Trophoblast cell (in vitro differentiated cells and primary cell): ENCODE measurements around the gene HS2ST1.

ENCODE experiments used
- DNase-seq, 2 donors: peaks; one replicate each; pipeline ENCODE4 v3.0.0-alpha.2; 2016
- H2AFZ ChIP-seq: 2 replicates; pipeline ENCODE4 v1.6.1; 2013; ENCODE audit warnings: low read length, moderate library complexity, mild to moderate bottlenecking; ENCODE audit not compliant: insufficient read depth, poor library complexity
- H2AK5ac ChIP-seq: 2 replicates; pipeline ENCODE4 v1.6.1; 2013; ENCODE audit warnings: mild to moderate bottlenecking, low read length
- H2BK120ac ChIP-seq: 2 replicates; pipeline ENCODE4 v1.6.1; 2013; ENCODE audit warnings: low read length, mild to moderate bottlenecking, moderate library complexity; ENCODE audit not compliant: insufficient read depth, poor library complexity
- H2BK12ac ChIP-seq: 2 replicates; pipeline ENCODE4 v1.6.1; 2013; ENCODE audit warnings: mild to moderate bottlenecking, low read length, moderate library complexity
- H2BK5ac ChIP-seq: 2 replicates; pipeline ENCODE4 v1.6.1; 2013; ENCODE audit warnings: low read length, low read depth, moderate library complexity, mild to moderate bottlenecking; ENCODE audit not compliant: poor library complexity
- H3K14ac ChIP-seq: 2 replicates; pipeline ENCODE4 v1.6.1; 2013; ENCODE audit warnings: mild to moderate bottlenecking, low read length
- H3K18ac ChIP-seq: 2 replicates; pipeline ENCODE4 v1.6.1; 2013; ENCODE audit warnings: mild to moderate bottlenecking, low read length
- H3K23ac ChIP-seq: 2 replicates; pipeline ENCODE4 v1.6.1; 2013; ENCODE audit warnings: low read length
- H3K27ac ChIP-seq: 2 replicates; pipeline ENCODE4 v1.5.1; 2013; ENCODE audit warnings: low read depth, mild to moderate bottlenecking, inconsistent platforms, low read length, moderate library complexity
- H3K27me3 ChIP-seq: 2 replicates; pipeline ENCODE4 v1.6.1; 2013; ENCODE audit warnings: inconsistent platforms, mild to moderate bottlenecking, low read length, moderate library complexity; ENCODE audit not compliant: insufficient read depth
- H3K36me3 ChIP-seq, 2 experiments: 1 replicate in 1 of 2; 2 replicates in 1 of 2; pipeline ENCODE4 v1.6.1; 2013; ENCODE audit warnings: low read length in 2 of 2, mild to moderate bottlenecking in 2 of 2, moderate library complexity in 1 of 2; ENCODE audit not compliant: insufficient read depth in 2 of 2, control insufficient read depth in 1 of 2
- H3K4ac ChIP-seq: 2 replicates; pipeline ENCODE4 v1.6.1; 2013; ENCODE audit warnings: low read depth, mild to moderate bottlenecking, low read length, moderate library complexity
- H3K4me1 ChIP-seq, 2 experiments: 1 replicate in 1 of 2; 2 replicates in 1 of 2; pipeline ENCODE4 v1.6.1; 2013; ENCODE audit warnings: low read length in 2 of 2, mild to moderate bottlenecking in 2 of 2, moderate library complexity in 1 of 2; ENCODE audit not compliant: insufficient read depth in 2 of 2, control insufficient read depth in 1 of 2
- H3K4me2 ChIP-seq: 2 replicates; pipeline ENCODE4 v1.6.1; 2013; ENCODE audit warnings: inconsistent platforms, mild to moderate bottlenecking, low read length, moderate library complexity
- H3K4me3 ChIP-seq: 2 replicates; pipeline ENCODE4 v1.5.1; 2013; ENCODE audit warnings: mild to moderate bottlenecking, low read depth, low read length, inconsistent platforms
- H3K79me1 ChIP-seq: one replicate; pipeline ENCODE4 v1.6.1; 2013; ENCODE audit warnings: low read length
- H3K79me2 ChIP-seq: 2 replicates; pipeline ENCODE4 v1.6.1; 2013; ENCODE audit warnings: low read length, mild to moderate bottlenecking; ENCODE audit not compliant: control insufficient read depth, insufficient read depth, poor library complexity
- H3K9ac ChIP-seq: 2 replicates; pipeline ENCODE4 v1.6.1; 2013; ENCODE audit warnings: mild to moderate bottlenecking, low read length
- H3K9me3 ChIP-seq: 2 replicates; pipeline ENCODE4 v1.6.1; 2013; ENCODE audit warnings: low read depth, mild to moderate bottlenecking, control low read depth, inconsistent platforms, low read length; ENCODE audit not compliant: insufficient read depth
- H4K12ac ChIP-seq: 2 replicates; pipeline ENCODE4 v1.6.1; 2013; ENCODE audit warnings: low read depth, mild to moderate bottlenecking, low read length, moderate library complexity
- H4K8ac ChIP-seq: 2 replicates; pipeline ENCODE4 v1.6.1; 2013; ENCODE audit warnings: low read depth, mild to moderate bottlenecking, low read length, moderate library complexity
- H4K91ac ChIP-seq: one replicate; pipeline ENCODE4 v1.6.1; 2013; ENCODE audit warnings: low read depth, mild to moderate bottlenecking, low read length, moderate library complexity
- WGBS: extraction: QIAGEN DNeasy Blood & Tissue Kit; methylation state at CpG from one replicate; pipeline ENCODE4 v1.1.7; 2013; ENCODE audit warnings: missing lambda C conversion rate; ENCODE audit not compliant: insufficient read length, insufficient coverage; ENCODE audit errors: extremely low coverage; 5-methylcytosine and 5-hydroxymethylcytosine counted together

The HS2ST1 gene

DNA sequence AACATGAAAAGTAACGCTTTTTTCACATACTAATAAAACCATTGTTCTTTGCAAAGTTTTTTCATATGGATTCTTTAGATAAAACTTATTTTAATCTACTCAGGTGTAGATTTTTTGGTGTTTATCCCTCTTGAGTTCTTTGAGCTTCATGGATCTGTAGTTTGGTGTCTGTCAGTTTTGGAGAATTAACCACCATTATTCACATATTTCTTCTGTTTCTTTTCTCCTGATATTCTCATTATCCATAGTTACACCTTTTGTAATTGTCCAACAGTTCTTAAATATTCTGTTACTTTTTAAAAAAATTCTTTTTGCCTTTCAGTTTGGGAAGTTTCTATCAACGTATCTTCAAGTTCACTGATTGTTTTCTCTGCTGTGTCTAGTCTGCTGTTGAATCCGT, 18.6 kb downstream of the HS2ST1 start:
- no CpG with 5 or more reads among the region's 3 CpGs for WGBS
- Histone ChIP-seq H4K91ac (no peak overlapping the region), H2AFZ (no peak overlapping the region), H3K27me3 (no peaks in the 10 kb centered on the region), H2BK120ac (no peak overlapping the region), H3K14ac (no peak overlapping the region), H4K12ac (no peak overlapping the region), H3K79me2 (no peaks in the 10 kb centered on the region), H3K4me1 (no peaks in the 10 kb centered on the region), H2AK5ac (no peak overlapping the region), H3K4me3 (no peak overlapping the region), H3K27ac (no peak overlapping the region), H3K79me1 (no peaks in the 10 kb centered on the region), H3K4me2 (no peak overlapping the region), H2BK12ac (no peak overlapping the region), H2BK5ac (no peak overlapping the region), H4K8ac (no peak overlapping the region), H3K9ac (no peak overlapping the region), H3K18ac (no peak overlapping the region), H3K4ac (no peak overlapping the region), H3K23ac (no peak overlapping the region), H3K9me3 (no peaks in the 10 kb centered on the region), H3K36me3 (no peaks in the 10 kb centered on the region)
- DNase-seq = no peak

- no CpG with 5 or more reads among the region's 7 CpGs for WGBS
- H2BK120ac ChIP-seq = no peak overlapping the region
- H3K14ac ChIP-seq = no peak overlapping the region
- no peak overlapping the region for H4K12ac ChIP-seq
- H4K91ac ChIP-seq = no peak overlapping the region
- no peak overlapping the region for H3K23ac ChIP-seq
- no peaks in the 10 kb centered on the region for H3K36me3 ChIP-seq
- no peak overlapping the region for H3K9ac ChIP-seq
- no peak overlapping the region for H3K18ac ChIP-seq
- H3K9me3 ChIP-seq = no peaks in the 10 kb centered on the region
- H3K4ac ChIP-seq = no peak overlapping the region
- H3K4me2 ChIP-seq = no peak overlapping the region
- H3K4me3 ChIP-seq = no peak overlapping the region
- no peak for DNase-seq
- no peak overlapping the region for H3K27ac ChIP-seq
- no peak overlapping the region for H2BK5ac ChIP-seq
- no peak overlapping the region for H4K8ac ChIP-seq
- H3K79me1 ChIP-seq = no peaks in the 10 kb centered on the region
- H2BK12ac ChIP-seq = no peak overlapping the region
- no peak overlapping the region for H2AFZ ChIP-seq
- no peaks in the 10 kb centered on the region for H3K4me1 ChIP-seq
- no peak overlapping the region for H2AK5ac ChIP-seq
- no peaks in the 10 kb centered on the region for H3K79me2 ChIP-seq
- no peaks in the 10 kb centered on the region for H3K27me3 ChIP-seq
These were observed 19.3 kb downstream of the HS2ST1 start for GRCh38 chr1:86933562-86934377.

DNA sequence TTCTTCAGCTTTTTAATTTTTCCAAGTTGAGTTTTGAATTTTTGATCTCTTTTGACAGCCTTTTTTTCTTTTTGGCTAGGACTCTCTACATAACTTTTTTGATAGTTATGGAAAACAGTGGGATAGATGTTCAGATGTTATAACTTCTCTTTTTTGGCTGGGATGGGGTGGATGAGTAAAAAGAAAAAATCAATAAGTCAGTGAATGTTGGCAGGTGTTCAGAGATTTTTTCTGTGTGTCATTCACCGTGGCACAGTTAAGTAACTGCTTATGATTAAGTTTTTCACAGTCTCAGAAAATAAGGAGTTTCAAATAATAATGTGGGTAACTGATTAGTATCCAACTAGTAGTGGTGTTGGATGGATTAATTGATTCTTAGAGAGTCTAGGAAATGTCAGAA, 24.0 kb downstream of the HS2ST1 start:
- H3K27ac ChIP-seq = no peak overlapping the region
- DNase-seq = no peak
- no peak overlapping the region for H2AFZ ChIP-seq
- no peak overlapping the region for H4K91ac ChIP-seq
- no peak overlapping the region for H3K4me2 ChIP-seq
- H3K36me3 ChIP-seq = no peaks in the 10 kb centered on the region
- no peak overlapping the region for H3K4ac ChIP-seq
- no peak overlapping the region for H2BK5ac ChIP-seq
- H2BK120ac ChIP-seq = no peak overlapping the region
- no peak overlapping the region for H2BK12ac ChIP-seq
- H3K9ac ChIP-seq = no peak overlapping the region
- H3K4me1 ChIP-seq = no peaks in the 10 kb centered on the region
- H4K12ac ChIP-seq = no peak overlapping the region
- no peak overlapping the region for H3K14ac ChIP-seq
- H4K8ac ChIP-seq = no peak overlapping the region
- no peak overlapping the region for H3K18ac ChIP-seq
- no peaks in the 10 kb centered on the region for H3K9me3 ChIP-seq
- no peaks in the 10 kb centered on the region for H3K79me2 ChIP-seq
- WGBS = no CpG with 5 or more reads among the region's 1 CpG
- H2AK5ac ChIP-seq = no peak overlapping the region
- no peak overlapping the region for H3K4me3 ChIP-seq
- H3K27me3 ChIP-seq = no peaks in the 10 kb centered on the region
- no peak overlapping the region for H3K23ac ChIP-seq
- H3K79me1 ChIP-seq = no peaks in the 10 kb centered on the region

GRCh38 chr1:86938855-86939254, 24.4 kb downstream of the HS2ST1 start:
- H3K4ac ChIP-seq = no peak overlapping the region
- no peak overlapping the region for H3K4me3 ChIP-seq
- no peak overlapping the region for H4K8ac ChIP-seq
- no peaks in the 10 kb centered on the region for H3K27me3 ChIP-seq
- no peak overlapping the region for H2BK5ac ChIP-seq
- no peak overlapping the region for H3K27ac ChIP-seq
- H3K9ac ChIP-seq = no peak overlapping the region
- no peak overlapping the region for H4K12ac ChIP-seq
- no peak overlapping the region for H3K14ac ChIP-seq
- H3K9me3 ChIP-seq = no peaks in the 10 kb centered on the region
- H3K18ac ChIP-seq = no peak overlapping the region
- H3K4me1 ChIP-seq = no peaks in the 10 kb centered on the region
- no peak overlapping the region for H2AK5ac ChIP-seq
- no peak for DNase-seq
- WGBS = no CpG with 5 or more reads among the region's 2 CpGs
- H3K4me2 ChIP-seq = no peak overlapping the region
- no peak overlapping the region for H2AFZ ChIP-seq
- H2BK120ac ChIP-seq = no peak overlapping the region
- no peaks in the 10 kb centered on the region for H3K79me2 ChIP-seq
- H3K36me3 ChIP-seq = no peaks in the 10 kb centered on the region
- H3K79me1 ChIP-seq = no peaks in the 10 kb centered on the region
- no peak overlapping the region for H4K91ac ChIP-seq
- no peak overlapping the region for H3K23ac ChIP-seq
- no peak overlapping the region for H2BK12ac ChIP-seq
